ENCODE data around the gene ZNF396. TPM values are rescaled to one million over a fixed set of nuclear protein-coding genes. Genes with fewer than 3 reads are reported as not detected.

The ZNF396 gene
- total RNA-seq, 1 donor from 2014 or later, result 0.92 TPM

- peaks cover 12% of the 10 kb centered on the region for H3K27me3 Mint-ChIP-seq (ENCODE audit: unreplicated experiment)
- peaks cover 17% of the 10 kb centered on the region for H3K36me3 Mint-ChIP-seq (ENCODE audit: low read depth, unreplicated experiment)
- peak; percentile 96 for DNase-seq (ENCODE audit: low spot score)
- H3K27ac Mint-ChIP-seq (ENCODE audit: unreplicated experiment), result peak within 1 kb of the TSS; percentile 98
- H3K9me3 Mint-ChIP-seq (ENCODE audit: unreplicated experiment), result no peaks in the 10 kb centered on the region
- H3K4me1 Mint-ChIP-seq (ENCODE audit: unreplicated experiment), result peaks cover 9% of the 10 kb centered on the region
- H3K4me3 Mint-ChIP-seq (ENCODE audit: unreplicated experiment), result peak within 1 kb of the TSS; percentile 99
- TF ChIP-seq CTCF (IDR thresholded peaks at IDR 0.05; ENCODE audit: unreplicated experiment), result no peak
These were observed 33.0 kb downstream of the ZNF396 start, which contains the start of gene ZNF24 for GRCh38 chr18:35343936-35344735. Gene ZNF24 (minus strand): TSS chr18:35344420. CDS start chr18:35340650, 3,770 bp downstream.

- Mint-ChIP-seq H3K4me1 (ENCODE audit: unreplicated experiment) (peaks cover 9% of the 10 kb centered on the region), H3K27me3 (ENCODE audit: unreplicated experiment) (peaks cover 12% of the 10 kb centered on the region), H3K27ac (ENCODE audit: unreplicated experiment) (peak overlapping the region; percentile 98), H3K9me3 (ENCODE audit: unreplicated experiment) (no peaks in the 10 kb centered on the region), H3K4me3 (ENCODE audit: unreplicated experiment) (peak overlapping the region; percentile 99), H3K36me3 (ENCODE audit: low read depth, unreplicated experiment) (peaks cover 23% of the 10 kb centered on the region)
- no peak for DNase-seq (ENCODE audit: low spot score)
- TF ChIP-seq CTCF (IDR thresholded peaks at IDR 0.05; ENCODE audit: unreplicated experiment), result no peak
These were observed 33.6 kb downstream of the ZNF396 start for GRCh38 chr18:35343488-35343935.

- no peak for DNase-seq (ENCODE audit: low spot score)
- H3K36me3 Mint-ChIP-seq (ENCODE audit: low read depth, unreplicated experiment), result peaks cover 44% of the 10 kb centered on the region
- H3K27ac Mint-ChIP-seq (ENCODE audit: unreplicated experiment), result no peak overlapping the region
- no peaks in the 10 kb centered on the region for H3K9me3 Mint-ChIP-seq (ENCODE audit: unreplicated experiment)
- H3K4me1 Mint-ChIP-seq (ENCODE audit: unreplicated experiment), result no peaks in the 10 kb centered on the region
- no peak overlapping the region for H3K4me3 Mint-ChIP-seq (ENCODE audit: unreplicated experiment)
- TF ChIP-seq CTCF (IDR thresholded peaks at IDR 0.05; ENCODE audit: unreplicated experiment), result no peak
- peaks cover 5% of the 10 kb centered on the region for H3K27me3 Mint-ChIP-seq (ENCODE audit: unreplicated experiment)
These were observed 39.9 kb downstream of the ZNF396 start for GRCh38 chr18:35337286-35337685.

GRCh38 chr18:35335866-35336265 lies 41.3 kb downstream of the ZNF396 start:
- Mint-ChIP-seq H3K27ac (ENCODE audit: unreplicated experiment) (no peak overlapping the region), H3K36me3 (ENCODE audit: low read depth, unreplicated experiment) (peaks cover 44% of the 10 kb centered on the region), H3K27me3 (ENCODE audit: unreplicated experiment) (peaks cover 5% of the 10 kb centered on the region), H3K4me3 (ENCODE audit: unreplicated experiment) (no peak overlapping the region), H3K4me1 (ENCODE audit: unreplicated experiment) (no peaks in the 10 kb centered on the region), H3K9me3 (ENCODE audit: unreplicated experiment) (no peaks in the 10 kb centered on the region)
- TF ChIP-seq CTCF (IDR thresholded peaks at IDR 0.05; ENCODE audit: unreplicated experiment), result no peak
- no peak for DNase-seq (ENCODE audit: low spot score)

- DNase-seq (ENCODE audit: low spot score), result no peak
These were observed 42.3 kb downstream of the ZNF396 start for GRCh38 chr18:35334821-35335220.

More at GRCh38 chr18:35334821-35335220, 42.3 kb downstream of the ZNF396 start:
- no peak for TF ChIP-seq CTCF (IDR thresholded peaks at IDR 0.05; ENCODE audit: unreplicated experiment)
- H3K9me3 Mint-ChIP-seq (ENCODE audit: unreplicated experiment), result no peaks in the 10 kb centered on the region
- H3K27ac Mint-ChIP-seq (ENCODE audit: unreplicated experiment), result no peak overlapping the region
- peak overlapping the region; percentile 5 for H3K4me3 Mint-ChIP-seq (ENCODE audit: unreplicated experiment)
- peaks cover 34% of the 10 kb centered on the region for H3K36me3 Mint-ChIP-seq (ENCODE audit: low read depth, unreplicated experiment)
- peaks cover under 1% of the 10 kb centered on the region for H3K27me3 Mint-ChIP-seq (ENCODE audit: unreplicated experiment)
- H3K4me1 Mint-ChIP-seq (ENCODE audit: unreplicated experiment), result no peaks in the 10 kb centered on the region

All from endothelial cell (in vitro differentiated cells).